ENCODE results near the gene HDAC2.

DNA sequence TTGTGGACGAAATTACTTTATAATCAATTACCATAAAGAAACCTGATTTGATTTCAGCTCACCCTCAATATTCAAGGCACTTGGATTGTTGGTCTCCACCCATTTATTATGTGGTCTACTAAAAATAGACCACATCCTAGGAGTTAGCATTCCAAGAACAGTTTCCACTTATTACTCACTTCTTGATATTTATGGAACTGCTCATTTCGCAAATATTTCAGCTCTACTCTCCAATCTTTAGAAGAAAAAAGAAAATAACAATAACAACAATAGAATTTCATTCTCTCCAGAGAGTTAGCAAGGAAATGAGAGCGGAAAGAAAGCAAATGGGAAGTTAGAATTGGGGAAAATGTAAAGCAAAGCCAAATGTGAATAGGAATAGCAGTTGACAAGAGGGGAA lies 26.2 kb upstream of the HDAC2 start:
- TF ChIP-seq, protein P1, sequence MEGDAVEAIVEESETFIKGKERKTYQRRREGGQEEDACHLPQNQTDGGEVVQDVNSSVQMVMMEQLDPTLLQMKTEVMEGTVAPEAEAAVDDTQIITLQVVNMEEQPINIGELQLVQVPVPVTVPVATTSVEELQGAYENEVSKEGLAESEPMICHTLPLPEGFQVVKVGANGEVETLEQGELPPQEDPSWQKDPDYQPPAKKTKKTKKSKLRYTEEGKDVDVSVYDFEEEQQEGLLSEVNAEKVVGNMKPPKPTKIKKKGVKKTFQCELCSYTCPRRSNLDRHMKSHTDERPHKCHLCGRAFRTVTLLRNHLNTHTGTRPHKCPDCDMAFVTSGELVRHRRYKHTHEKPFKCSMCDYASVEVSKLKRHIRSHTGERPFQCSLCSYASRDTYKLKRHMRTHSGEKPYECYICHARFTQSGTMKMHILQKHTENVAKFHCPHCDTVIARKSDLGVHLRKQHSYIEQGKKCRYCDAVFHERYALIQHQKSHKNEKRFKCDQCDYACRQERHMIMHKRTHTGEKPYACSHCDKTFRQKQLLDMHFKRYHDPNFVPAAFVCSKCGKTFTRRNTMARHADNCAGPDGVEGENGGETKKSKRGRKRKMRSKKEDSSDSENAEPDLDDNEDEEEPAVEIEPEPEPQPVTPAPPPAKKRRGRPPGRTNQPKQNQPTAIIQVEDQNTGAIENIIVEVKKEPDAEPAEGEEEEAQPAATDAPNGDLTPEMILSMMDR (IDR thresholded peaks at IDR 0.05 in 4 of 5, conservative IDR thresholded peaks at IDR 0.05 in 1 of 5): no peak
- no peak for TF ChIP-seq POLR2A (IDR thresholded peaks at IDR 0.05)

Measured in gastrocnemius medialis (tissue), 4 donors.